ENCODE results near the gene APMAP. TPM values are rescaled to one million over a fixed set of nuclear protein-coding genes. Genes with fewer than 3 reads are reported as not detected.

Gene APMAP
- total and polyA plus RNA-seq, 10 donors: 26.5 to 104 (median 65.3) TPM

DNA sequence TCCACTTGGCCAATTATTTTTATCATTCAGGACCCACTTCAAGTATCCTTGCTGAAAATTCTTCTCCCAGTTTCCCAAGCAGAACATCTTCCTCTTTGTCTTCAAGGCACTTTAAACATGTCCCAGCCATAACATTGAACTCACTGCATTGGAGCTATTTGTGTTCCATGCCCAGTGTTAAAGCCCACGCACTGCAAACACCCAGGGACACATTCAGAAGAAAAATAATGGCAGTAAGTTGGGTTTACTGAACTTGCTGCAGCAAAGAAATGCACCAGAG lies 1.6 kb upstream of the APMAP start:
- Histone ChIP-seq H3K4me3 (no peak overlapping the region), H3K27me3 (replicated peaks in 1 of 7) (no peaks in the 10 kb centered on the region), H3K36me3 (peaks cover 0 to 6% (median 0%) of the 10 kb centered on the region in 6 donors), H3K4me1 (peaks cover 12 to 58% (median 39%) of the 10 kb centered on the region in 6 donors), H3K9me3 (no peaks in the 10 kb centered on the region), H3K27ac (peak overlapping the region in 1 of 8 donors; percentile 96)
- intact Hi-C loops (cut with DNase I; ENCODE audit: low total_unique reads): loop anchor here (2.0 to 5.0 kb wide), 2 partner anchors 73 to 403 kb away; no protein-coding TSS in a partner anchor
- TF ChIP-seq POLR2A (IDR thresholded peaks at IDR 0.05): no peak
- TF ChIP-seq, protein P1, sequence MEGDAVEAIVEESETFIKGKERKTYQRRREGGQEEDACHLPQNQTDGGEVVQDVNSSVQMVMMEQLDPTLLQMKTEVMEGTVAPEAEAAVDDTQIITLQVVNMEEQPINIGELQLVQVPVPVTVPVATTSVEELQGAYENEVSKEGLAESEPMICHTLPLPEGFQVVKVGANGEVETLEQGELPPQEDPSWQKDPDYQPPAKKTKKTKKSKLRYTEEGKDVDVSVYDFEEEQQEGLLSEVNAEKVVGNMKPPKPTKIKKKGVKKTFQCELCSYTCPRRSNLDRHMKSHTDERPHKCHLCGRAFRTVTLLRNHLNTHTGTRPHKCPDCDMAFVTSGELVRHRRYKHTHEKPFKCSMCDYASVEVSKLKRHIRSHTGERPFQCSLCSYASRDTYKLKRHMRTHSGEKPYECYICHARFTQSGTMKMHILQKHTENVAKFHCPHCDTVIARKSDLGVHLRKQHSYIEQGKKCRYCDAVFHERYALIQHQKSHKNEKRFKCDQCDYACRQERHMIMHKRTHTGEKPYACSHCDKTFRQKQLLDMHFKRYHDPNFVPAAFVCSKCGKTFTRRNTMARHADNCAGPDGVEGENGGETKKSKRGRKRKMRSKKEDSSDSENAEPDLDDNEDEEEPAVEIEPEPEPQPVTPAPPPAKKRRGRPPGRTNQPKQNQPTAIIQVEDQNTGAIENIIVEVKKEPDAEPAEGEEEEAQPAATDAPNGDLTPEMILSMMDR (IDR thresholded peaks at IDR 0.05 in 8 of 11, conservative IDR thresholded peaks at IDR 0.05 in 3 of 11): no peak
- no peak for TF ChIP-seq POLR2AphosphoS5 (IDR thresholded peaks at IDR 0.05)
- 72 to 94% (median 86%) methylated on average over 1 of the region's 1 CpG for WGBS, 5 donors
- DNase-seq: no peak

- TF ChIP-seq POLR2A (IDR thresholded peaks at IDR 0.05) (no peak), POLR2AphosphoS5 (IDR thresholded peaks at IDR 0.05) (no peak)
- TF ChIP-seq, protein P1 (IDR thresholded peaks at IDR 0.05 in 8 of 11, conservative IDR thresholded peaks at IDR 0.05 in 3 of 11): peak in 3 of 11 experiments; percentile 5 to 22 (median 19)
- no peaks in the 10 kb centered on the region for H3K9me3 ChIP-seq
- H3K27ac ChIP-seq: peak overlapping the region; percentile 75 to 97 (median 96)
- peak overlapping the region in 7 of 8 donors; percentile 66 to 88 (median 72) for H3K4me3 ChIP-seq
- H3K27me3 ChIP-seq (replicated peaks in 1 of 7): no peaks in the 10 kb centered on the region
- H3K4me1 ChIP-seq: peaks cover 12 to 63% (median 42%) of the 10 kb centered on the region in 6 donors
- no peak for DNase-seq
- intact Hi-C loops (cut with DNase I; ENCODE audit: low total_unique reads): loop anchor here (2.0 to 5.0 kb wide), 2 partner anchors 73 to 404 kb away; no protein-coding TSS in a partner anchor
- 35 to 50% (median 42%) methylated on average over 9 of the region's 9 CpGs for WGBS, 5 donors
- H3K36me3 ChIP-seq: peaks cover 0 to 12% (median 0%) of the 10 kb centered on the region in 6 donors
These were observed 1.0 kb upstream of the APMAP start for GRCh38 chr20:24993337-24994185.

DNA sequence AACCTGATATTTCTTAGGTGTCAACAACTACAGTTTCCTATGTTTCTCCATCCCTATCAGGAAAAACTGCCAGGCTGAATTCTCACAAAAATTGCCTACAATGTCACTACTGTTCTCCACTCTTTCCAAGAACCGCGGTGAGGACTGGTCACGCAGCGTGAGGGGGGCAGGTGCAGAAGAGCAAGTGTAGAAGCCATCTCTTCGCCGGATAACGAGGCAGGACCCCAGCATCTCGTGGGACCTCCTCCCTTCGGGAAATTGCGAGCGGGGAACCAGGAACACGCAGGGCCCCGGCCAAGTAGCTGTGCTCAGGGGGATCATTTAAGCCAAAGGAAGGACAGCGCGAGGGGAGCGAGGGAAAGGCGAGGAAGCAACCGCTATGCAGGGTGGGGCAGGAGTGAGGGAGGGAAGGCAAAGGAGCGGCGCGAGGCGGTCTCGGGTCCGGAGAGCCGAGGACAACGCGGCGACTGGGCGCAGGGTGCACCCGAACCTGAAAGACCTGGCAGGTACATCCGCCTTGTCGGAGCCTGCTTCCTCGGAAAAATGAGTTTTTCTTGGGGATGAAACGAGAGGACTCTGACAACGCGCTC lies 559 bp downstream of the APMAP start:
- 0 to 1% (median 1%) methylated on average over 32 to 36 of the region's 36 CpGs for WGBS, 5 donors
- intact Hi-C loops (cut with DNase I; ENCODE audit: low total_unique reads): loop anchor here (5.0 kb wide), 1 partner anchor 405 kb away; no protein-coding TSS in a partner anchor
- H3K27ac ChIP-seq: peak overlapping the region; percentile 75 to 97 (median 96)
- H3K4me3 ChIP-seq: peak overlapping the region; percentile 66 to 88 (median 73)
- H3K36me3 ChIP-seq: peaks cover 0 to 16% (median 0%) of the 10 kb centered on the region in 6 donors
- no peaks in the 10 kb centered on the region for H3K27me3 ChIP-seq (replicated peaks in 1 of 7)
- peaks cover 12 to 79% (median 46%) of the 10 kb centered on the region in 6 donors for H3K4me1 ChIP-seq
- peak; percentile 92 for DNase-seq
- H3K9me3 ChIP-seq: no peaks in the 10 kb centered on the region
- no peak for TF ChIP-seq POLR2A (IDR thresholded peaks at IDR 0.05)
- TF ChIP-seq POLR2AphosphoS5 (IDR thresholded peaks at IDR 0.05): no peak
- TF ChIP-seq, protein P1 (IDR thresholded peaks at IDR 0.05 in 8 of 11, conservative IDR thresholded peaks at IDR 0.05 in 3 of 11): no peak
